ENCODE data around the gene B3GNT8.

- no peak for TF ChIP-seq MAZ (CRISPR knock-in tag; conservative IDR thresholded peaks at IDR 0.05 in 1 of 2, IDR thresholded peaks at IDR 0.05 in 1 of 2)
- TF ChIP-seq NR2C2 (CRISPR knock-in tag; IDR thresholded peaks at IDR 0.05), result no peak
- TF ChIP-seq NR2C2 (tag; IDR thresholded peaks at IDR 0.05), result no peak
- TF ChIP-seq CREM (IDR thresholded peaks at IDR 0.05; ENCODE audit: low read depth), result no peak
- no peak for TF ChIP-seq RHOXF2B (CRISPR knock-in tag; conservative IDR thresholded peaks at IDR 0.05)
- no peak for TF ChIP-seq RUNX1 (IDR thresholded peaks at IDR 0.05; ENCODE audit: low read depth)
- TF ChIP-seq, protein P1, sequence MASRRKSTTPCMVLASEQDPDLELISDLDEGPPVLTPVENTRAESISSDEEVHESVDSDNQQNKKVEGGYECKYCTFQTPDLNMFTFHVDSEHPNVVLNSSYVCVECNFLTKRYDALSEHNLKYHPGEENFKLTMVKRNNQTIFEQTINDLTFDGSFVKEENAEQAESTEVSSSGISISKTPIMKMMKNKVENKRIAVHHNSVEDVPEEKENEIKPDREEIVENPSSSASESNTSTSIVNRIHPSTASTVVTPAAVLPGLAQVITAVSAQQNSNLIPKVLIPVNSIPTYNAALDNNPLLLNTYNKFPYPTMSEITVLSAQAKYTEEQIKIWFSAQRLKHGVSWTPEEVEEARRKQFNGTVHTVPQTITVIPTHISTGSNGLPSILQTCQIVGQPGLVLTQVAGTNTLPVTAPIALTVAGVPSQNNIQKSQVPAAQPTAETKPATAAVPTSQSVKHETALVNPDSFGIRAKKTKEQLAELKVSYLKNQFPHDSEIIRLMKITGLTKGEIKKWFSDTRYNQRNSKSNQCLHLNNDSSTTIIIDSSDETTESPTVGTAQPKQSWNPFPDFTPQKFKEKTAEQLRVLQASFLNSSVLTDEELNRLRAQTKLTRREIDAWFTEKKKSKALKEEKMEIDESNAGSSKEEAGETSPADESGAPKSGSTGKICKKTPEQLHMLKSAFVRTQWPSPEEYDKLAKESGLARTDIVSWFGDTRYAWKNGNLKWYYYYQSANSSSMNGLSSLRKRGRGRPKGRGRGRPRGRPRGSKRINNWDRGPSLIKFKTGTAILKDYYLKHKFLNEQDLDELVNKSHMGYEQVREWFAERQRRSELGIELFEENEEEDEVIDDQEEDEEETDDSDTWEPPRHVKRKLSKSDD (conservative IDR thresholded peaks at IDR 0.05; ENCODE audit: low read length), result no peak
- TF ChIP-seq, protein P2, sequence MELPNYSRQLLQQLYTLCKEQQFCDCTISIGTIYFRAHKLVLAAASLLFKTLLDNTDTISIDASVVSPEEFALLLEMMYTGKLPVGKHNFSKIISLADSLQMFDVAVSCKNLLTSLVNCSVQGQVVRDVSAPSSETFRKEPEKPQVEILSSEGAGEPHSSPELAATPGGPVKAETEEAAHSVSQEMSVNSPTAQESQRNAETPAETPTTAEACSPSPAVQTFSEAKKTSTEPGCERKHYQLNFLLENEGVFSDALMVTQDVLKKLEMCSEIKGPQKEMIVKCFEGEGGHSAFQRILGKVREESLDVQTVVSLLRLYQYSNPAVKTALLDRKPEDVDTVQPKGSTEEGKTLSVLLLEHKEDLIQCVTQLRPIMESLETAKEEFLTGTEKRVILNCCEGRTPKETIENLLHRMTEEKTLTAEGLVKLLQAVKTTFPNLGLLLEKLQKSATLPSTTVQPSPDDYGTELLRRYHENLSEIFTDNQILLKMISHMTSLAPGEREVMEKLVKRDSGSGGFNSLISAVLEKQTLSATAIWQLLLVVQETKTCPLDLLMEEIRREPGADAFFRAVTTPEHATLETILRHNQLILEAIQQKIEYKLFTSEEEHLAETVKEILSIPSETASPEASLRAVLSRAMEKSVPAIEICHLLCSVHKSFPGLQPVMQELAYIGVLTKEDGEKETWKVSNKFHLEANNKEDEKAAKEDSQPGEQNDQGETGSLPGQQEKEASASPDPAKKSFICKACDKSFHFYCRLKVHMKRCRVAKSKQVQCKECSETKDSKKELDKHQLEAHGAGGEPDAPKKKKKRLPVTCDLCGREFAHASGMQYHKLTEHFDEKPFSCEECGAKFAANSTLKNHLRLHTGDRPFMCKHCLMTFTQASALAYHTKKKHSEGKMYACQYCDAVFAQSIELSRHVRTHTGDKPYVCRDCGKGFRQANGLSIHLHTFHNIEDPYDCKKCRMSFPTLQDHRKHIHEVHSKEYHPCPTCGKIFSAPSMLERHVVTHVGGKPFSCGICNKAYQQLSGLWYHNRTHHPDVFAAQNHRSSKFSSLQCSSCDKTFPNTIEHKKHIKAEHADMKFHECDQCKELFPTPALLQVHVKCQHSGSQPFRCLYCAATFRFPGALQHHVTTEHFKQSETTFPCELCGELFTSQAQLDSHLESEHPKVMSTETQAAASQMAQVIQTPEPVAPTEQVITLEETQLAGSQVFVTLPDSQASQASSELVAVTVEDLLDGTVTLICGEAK (IDR thresholded peaks at IDR 0.05), result no peak
- TF ChIP-seq, protein P2 (CRISPR knock-in tag; IDR thresholded peaks at IDR 0.05), result no peak
Measured at GRCh38 chr19:41476583-41476982, 49.4 kb upstream of the B3GNT8 start.

All from K562 (cell line).